GM12875 (cell line): ENCODE results near the gene PRKCZ.

Experiments
- H3K4me3 ChIP-seq: one replicate; pipeline ENCODE4 v1.5.1; 2011; ENCODE audit warnings: low read depth, low read length, control low read depth
- TF ChIP-seq, protein P1 (sequence below): IDR thresholded peaks from 2 replicates; pipeline ENCODE4 v1.5.1; 2011; ENCODE audit warnings: low read depth, mild to moderate bottlenecking, control low read depth, inconsistent platforms, low read length, moderate library complexity, borderline replicate concordance; ENCODE audit not compliant: insufficient read depth

Gene PRKCZ

DNA sequence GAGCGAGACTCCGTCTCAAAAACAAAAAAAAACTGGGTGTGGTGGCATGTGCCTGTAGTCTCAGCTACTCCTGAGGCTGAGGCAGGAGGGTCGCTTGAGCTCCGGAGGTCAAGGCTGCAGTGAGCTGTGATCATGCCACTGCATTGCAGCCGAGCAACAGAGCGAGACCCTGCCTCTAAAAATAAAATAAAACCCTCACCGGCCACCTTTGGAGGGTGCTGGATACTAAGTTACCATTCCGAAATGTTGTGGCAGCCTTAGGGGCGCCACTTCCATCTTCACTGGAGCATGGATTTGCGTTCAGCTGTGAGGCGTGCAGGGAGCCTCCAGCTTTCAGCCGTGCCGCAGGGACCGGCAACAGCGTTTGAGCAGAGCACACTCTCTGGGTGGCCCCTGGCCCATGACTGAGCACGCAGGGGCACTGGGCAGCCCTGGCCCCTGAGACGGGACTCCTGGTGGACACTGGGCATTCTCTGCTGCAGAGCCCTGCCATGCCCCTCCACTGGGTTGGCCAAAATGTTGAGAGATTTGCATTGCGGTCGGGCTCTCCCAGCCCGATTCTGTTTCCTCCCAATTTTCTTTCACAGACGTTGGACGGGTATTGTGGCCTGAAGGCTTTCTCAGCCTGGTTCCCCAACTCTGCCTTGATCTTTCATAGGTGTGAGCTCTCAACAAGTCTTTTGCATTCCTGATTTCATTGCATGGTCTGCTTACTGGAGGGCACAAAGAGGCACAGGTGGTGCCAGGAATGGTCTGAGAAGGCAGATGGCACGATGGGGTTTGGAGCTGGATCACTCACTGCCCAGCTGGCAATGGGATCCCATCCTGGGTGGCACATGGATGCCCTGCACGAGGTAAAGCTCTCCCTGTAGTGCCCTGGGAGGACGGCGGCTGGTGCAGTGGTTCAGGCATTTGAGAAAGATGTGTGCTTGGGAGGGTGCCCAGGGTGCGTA is 40.8 kb upstream of the PRKCZ start:
- TF ChIP-seq, protein P1, sequence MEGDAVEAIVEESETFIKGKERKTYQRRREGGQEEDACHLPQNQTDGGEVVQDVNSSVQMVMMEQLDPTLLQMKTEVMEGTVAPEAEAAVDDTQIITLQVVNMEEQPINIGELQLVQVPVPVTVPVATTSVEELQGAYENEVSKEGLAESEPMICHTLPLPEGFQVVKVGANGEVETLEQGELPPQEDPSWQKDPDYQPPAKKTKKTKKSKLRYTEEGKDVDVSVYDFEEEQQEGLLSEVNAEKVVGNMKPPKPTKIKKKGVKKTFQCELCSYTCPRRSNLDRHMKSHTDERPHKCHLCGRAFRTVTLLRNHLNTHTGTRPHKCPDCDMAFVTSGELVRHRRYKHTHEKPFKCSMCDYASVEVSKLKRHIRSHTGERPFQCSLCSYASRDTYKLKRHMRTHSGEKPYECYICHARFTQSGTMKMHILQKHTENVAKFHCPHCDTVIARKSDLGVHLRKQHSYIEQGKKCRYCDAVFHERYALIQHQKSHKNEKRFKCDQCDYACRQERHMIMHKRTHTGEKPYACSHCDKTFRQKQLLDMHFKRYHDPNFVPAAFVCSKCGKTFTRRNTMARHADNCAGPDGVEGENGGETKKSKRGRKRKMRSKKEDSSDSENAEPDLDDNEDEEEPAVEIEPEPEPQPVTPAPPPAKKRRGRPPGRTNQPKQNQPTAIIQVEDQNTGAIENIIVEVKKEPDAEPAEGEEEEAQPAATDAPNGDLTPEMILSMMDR, result no peak
- H3K4me3 ChIP-seq, result no peak overlapping the region

DNA sequence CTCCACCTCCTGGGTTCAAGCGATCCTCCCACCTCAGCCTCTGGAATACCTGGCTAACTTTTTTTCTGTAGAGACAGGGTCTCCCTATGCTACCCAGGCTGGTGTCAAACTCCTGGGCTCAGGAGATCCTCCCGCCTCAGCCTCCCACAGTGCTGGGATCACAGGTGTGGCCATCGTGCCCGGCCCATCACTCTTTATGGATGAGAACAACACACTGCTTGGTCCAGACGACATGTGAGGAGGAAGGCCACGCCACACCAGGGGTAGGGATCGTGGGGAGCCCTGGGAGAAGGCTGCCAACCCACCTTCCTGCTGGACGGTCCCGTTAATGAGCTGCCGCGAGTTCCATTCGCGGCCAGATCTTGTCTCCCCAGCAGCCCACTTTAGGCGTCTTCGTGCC is 36.0 kb upstream of the PRKCZ start:
- H3K4me3 ChIP-seq, result no peak overlapping the region
- TF ChIP-seq, protein P1, result no peak

DNA sequence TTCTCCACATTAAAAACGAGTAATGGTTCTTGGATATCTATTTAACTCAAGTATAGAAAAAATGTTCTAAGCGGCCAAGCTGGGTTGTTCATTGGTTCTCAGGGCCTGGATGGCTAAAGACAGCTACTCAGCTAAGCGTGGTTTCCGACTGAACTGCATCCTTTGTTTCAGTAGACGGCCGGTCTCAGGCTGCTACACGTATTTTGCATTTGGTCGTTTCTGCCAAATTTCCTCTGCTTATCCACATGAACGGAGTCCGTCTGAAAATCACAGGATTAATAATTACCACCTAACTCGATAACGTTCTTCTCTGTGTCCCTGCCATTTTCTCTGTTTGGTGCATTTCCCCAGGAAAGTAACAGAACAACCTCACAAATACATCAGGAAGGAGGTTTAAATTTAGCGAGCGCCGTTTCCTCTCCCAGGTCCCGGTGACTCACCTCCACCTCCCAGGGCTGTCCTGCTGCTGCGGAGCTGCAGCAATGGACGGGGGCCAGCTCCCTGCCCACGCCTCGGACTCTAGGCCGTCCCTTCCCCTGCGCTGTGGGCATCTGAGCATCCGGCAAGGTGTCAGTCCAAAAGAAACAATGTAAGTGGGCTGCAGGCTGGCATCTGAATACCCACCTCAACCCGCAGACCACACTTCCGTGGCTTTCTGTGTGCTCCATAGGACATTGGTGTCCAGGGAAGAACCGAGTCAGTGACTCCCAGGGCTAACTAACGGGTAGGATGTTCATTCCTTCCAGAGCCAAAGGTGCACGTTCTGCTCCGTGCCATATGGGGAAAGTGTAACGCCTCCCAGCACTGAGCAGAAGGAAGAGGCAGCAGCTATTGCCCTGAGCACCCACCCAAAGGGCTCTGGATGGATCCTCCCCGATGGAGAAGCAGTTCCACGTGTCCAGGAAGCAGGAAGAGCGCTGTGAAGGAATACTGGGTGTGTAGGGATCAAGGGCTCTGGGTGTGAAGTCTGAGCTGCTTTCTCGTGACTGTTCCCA is 35.2 kb upstream of the PRKCZ start:
- no peak overlapping the region for H3K4me3 ChIP-seq
- TF ChIP-seq, protein P1, result no peak

DNA sequence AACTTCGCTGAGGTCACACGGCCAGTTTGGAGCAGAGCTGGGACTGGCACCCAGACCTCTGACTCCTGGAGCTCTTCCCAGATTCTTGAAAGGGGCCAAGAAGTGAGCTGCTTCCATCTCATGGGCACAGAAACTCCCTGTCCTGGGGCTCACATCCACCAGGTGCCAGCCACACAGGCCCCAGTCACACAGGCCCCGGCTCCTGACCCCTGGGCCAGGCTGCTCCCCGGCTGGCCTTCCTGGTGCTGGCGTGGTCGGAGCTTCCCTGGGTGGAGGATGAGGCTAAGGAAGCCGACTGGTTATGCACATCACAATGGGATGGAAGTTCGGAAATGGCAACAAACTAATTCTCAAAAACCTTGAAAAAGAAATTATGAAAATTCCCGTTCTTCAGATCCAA is 34.1 kb upstream of the PRKCZ start:
- H3K4me3 ChIP-seq, result no peak overlapping the region
- TF ChIP-seq, protein P1, result no peak

DNA sequence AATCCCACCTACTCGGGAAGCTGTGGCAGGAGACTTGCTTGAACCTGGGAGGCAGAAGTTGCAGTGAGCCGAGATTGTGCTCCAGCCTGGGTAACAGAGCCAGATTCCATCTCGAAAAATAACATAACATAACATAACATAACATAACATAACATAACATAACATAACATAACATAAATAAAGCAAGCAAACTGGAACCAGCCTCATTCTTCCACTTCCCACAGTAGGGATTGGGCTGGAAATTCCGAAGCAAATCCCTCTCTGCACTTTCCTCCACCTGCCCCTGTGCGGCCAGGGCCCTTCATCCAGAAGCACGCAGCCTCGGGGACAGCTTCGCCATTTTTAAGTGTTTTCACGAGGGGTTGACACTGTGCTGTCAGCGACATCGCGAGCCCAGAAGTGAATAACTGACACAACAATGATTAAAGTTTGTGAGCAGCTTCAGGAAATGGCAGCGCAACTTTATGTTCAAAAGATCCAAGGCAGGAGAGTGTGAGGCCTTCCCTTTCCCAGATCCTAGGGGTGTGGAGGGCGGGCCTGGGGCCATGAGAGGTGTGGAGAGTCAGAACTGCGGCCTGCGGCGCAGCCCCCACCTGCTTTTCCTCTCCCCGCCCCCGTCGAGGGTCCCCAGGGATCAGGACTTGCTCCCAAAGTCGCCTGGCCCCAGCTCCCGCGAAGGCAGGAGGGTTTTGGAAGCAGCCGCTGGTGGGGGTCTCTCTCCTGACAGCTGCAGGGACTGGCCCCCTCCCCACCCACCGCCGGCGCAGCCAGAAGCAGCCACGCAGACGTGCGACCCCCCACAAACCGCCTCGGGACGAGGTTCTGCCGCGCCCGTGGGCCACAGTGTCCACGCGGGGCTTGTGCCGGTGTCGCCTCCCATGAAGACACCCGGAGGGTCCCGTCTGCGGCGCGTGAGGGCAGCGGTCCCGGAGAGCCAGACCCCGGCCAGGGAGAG is 31.7 kb upstream of the PRKCZ start:
- TF ChIP-seq, protein P1, result no peak
- H3K4me3 ChIP-seq, result no peak overlapping the region

DNA sequence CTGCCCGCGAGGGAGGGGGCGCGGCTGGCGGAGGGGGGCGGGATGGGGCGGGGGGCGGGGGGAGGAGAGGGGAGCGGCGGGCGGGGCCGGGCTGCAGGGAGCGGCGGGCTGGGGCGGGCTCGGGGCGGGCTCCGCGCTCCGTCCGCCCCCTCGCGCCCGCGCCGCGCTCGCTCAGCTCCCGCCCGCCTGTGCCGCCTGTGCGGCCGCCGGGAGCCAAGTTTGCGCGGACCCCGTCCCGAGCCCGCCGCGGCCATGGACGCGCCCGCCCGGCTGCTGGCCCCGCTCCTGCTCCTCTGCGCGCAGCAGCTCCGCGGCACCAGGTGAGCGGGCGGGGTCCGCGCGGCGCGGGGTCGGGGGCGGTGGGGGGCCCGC is 31.1 kb upstream of the PRKCZ start, which contains the start of gene GABRD:
GABRD (plus strand) TSS at position 174 of the 372 bp plus-strand sequence; CDS start at position 253, 79 bp downstream.
- H3K4me3 ChIP-seq, result no peak within 1 kb of the TSS
- TF ChIP-seq, protein P1, result no peak
